ENCODE data around the gene TAMALIN.

DNA sequence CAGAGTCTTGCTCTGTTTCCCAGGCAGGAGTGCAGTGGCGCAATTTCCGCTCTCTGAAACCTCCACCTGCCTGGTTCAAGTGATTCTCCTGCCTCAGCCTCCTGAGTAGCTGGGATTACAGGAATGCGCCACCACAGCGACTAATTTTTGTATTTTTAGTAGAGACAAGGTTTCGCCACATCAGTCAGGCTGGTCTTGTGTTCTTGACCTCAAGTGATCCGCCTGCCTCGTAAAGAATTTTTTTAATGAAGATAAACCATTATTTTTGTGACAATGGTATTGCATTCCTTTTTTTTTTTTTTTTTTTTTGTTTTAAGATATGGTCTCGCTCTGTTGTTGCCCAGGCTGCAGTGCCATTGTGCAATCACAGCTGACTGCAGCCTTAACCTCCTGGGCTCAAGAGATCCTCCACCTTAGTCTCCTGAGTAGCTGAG, 29.4 kb upstream of the TAMALIN start:
- TF ChIP-seq CTCF (IDR thresholded peaks at IDR 0.05; ENCODE audit: insufficient read depth, low read length), result no peak
- TF ChIP-seq, protein P1, sequence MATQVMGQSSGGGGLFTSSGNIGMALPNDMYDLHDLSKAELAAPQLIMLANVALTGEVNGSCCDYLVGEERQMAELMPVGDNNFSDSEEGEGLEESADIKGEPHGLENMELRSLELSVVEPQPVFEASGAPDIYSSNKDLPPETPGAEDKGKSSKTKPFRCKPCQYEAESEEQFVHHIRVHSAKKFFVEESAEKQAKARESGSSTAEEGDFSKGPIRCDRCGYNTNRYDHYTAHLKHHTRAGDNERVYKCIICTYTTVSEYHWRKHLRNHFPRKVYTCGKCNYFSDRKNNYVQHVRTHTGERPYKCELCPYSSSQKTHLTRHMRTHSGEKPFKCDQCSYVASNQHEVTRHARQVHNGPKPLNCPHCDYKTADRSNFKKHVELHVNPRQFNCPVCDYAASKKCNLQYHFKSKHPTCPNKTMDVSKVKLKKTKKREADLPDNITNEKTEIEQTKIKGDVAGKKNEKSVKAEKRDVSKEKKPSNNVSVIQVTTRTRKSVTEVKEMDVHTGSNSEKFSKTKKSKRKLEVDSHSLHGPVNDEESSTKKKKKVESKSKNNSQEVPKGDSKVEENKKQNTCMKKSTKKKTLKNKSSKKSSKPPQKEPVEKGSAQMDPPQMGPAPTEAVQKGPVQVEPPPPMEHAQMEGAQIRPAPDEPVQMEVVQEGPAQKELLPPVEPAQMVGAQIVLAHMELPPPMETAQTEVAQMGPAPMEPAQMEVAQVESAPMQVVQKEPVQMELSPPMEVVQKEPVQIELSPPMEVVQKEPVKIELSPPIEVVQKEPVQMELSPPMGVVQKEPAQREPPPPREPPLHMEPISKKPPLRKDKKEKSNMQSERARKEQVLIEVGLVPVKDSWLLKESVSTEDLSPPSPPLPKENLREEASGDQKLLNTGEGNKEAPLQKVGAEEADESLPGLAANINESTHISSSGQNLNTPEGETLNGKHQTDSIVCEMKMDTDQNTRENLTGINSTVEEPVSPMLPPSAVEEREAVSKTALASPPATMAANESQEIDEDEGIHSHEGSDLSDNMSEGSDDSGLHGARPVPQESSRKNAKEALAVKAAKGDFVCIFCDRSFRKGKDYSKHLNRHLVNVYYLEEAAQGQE (IDR thresholded peaks at IDR 0.05; ENCODE audit: insufficient replicate concordance, low read depth), result no peak
- no peak for TF ChIP-seq GABPA (IDR thresholded peaks at IDR 0.05; ENCODE audit: low read depth)

All from HL-60 (cell line).